ENCODE measurements around the gene CALML4.

The CALML4 gene

GRCh38 chr15:68200016-68200861 lies 4.9 kb downstream of the CALML4 start:
- Histone ChIP-seq H3K36me3 (ENCODE audit: low read depth) (no peaks in the 10 kb centered on the region), H3K27me3 (ENCODE audit: insufficient read depth, poor library complexity, severe bottlenecking) (no peaks in the 10 kb centered on the region), H3K9me3 (ENCODE audit: severe bottlenecking) (no peaks in the 10 kb centered on the region), H3K4me1 (ENCODE audit: insufficient read depth, poor library complexity, severe bottlenecking) (peaks cover 5% of the 10 kb centered on the region), H3K27ac (ENCODE audit: poor library complexity, severe bottlenecking) (no peak overlapping the region), H3K4me3 (ENCODE audit: severe bottlenecking) (no peak overlapping the region)
- no peak for DNase-seq (ENCODE audit: low spot score)
- TF ChIP-seq CTCF (IDR thresholded peaks at IDR 0.05; ENCODE audit: poor library complexity, severe bottlenecking), result no peak
- no peak for ATAC-seq (ENCODE audit: low read depth)

- no peak for TF ChIP-seq CTCF (IDR thresholded peaks at IDR 0.05; ENCODE audit: poor library complexity, severe bottlenecking)
- Histone ChIP-seq H3K36me3 (ENCODE audit: low read depth) (no peaks in the 10 kb centered on the region), H3K4me3 (ENCODE audit: severe bottlenecking) (no peak overlapping the region), H3K27me3 (ENCODE audit: insufficient read depth, poor library complexity, severe bottlenecking) (no peaks in the 10 kb centered on the region), H3K4me1 (ENCODE audit: insufficient read depth, poor library complexity, severe bottlenecking) (no peaks in the 10 kb centered on the region), H3K9me3 (ENCODE audit: severe bottlenecking) (no peaks in the 10 kb centered on the region), H3K27ac (ENCODE audit: poor library complexity, severe bottlenecking) (no peak overlapping the region)
- ATAC-seq (ENCODE audit: low read depth) (no peak), DNase-seq (ENCODE audit: low spot score) (no peak)
Measured at GRCh38 chr15:68199340-68199739, 5.8 kb downstream of the CALML4 start.

GRCh38 chr15:68197661-68198437 lies 7.3 kb downstream of the CALML4 start:
- no peak for DNase-seq (ENCODE audit: low spot score)
- ATAC-seq (ENCODE audit: low read depth), result no peak
- Histone ChIP-seq H3K4me1 (ENCODE audit: insufficient read depth, poor library complexity, severe bottlenecking) (no peaks in the 10 kb centered on the region), H3K9me3 (ENCODE audit: severe bottlenecking) (no peaks in the 10 kb centered on the region), H3K27ac (ENCODE audit: poor library complexity, severe bottlenecking) (no peak overlapping the region), H3K36me3 (ENCODE audit: low read depth) (peaks cover 9% of the 10 kb centered on the region), H3K4me3 (ENCODE audit: severe bottlenecking) (no peak overlapping the region), H3K27me3 (ENCODE audit: insufficient read depth, poor library complexity, severe bottlenecking) (no peaks in the 10 kb centered on the region)
- TF ChIP-seq CTCF (IDR thresholded peaks at IDR 0.05; ENCODE audit: poor library complexity, severe bottlenecking), result no peak

- Histone ChIP-seq H3K4me3 (ENCODE audit: severe bottlenecking) (no peak overlapping the region), H3K9me3 (ENCODE audit: severe bottlenecking) (no peaks in the 10 kb centered on the region), H3K36me3 (ENCODE audit: low read depth) (peaks cover 13% of the 10 kb centered on the region), H3K4me1 (ENCODE audit: insufficient read depth, poor library complexity, severe bottlenecking) (no peaks in the 10 kb centered on the region), H3K27ac (ENCODE audit: poor library complexity, severe bottlenecking) (no peak overlapping the region), H3K27me3 (ENCODE audit: insufficient read depth, poor library complexity, severe bottlenecking) (no peaks in the 10 kb centered on the region)
- DNase-seq (ENCODE audit: low spot score), result no peak
- no peak for ATAC-seq (ENCODE audit: low read depth)
- no peak for TF ChIP-seq CTCF (IDR thresholded peaks at IDR 0.05; ENCODE audit: poor library complexity, severe bottlenecking)
Measured at GRCh38 chr15:68197170-68197492, 8.0 kb downstream of the CALML4 start.

All from RWPE2 (cell line).